IMR-90 (cell line): ENCODE results near the gene ULBP2. TPM values are rescaled to one million over a fixed set of nuclear protein-coding genes. Genes with fewer than 3 reads are reported as not detected.

Experiments
- ATAC-seq: fragments of 200-7000 bp; cut with Tn5 transposase; 2 replicates; pipeline ENCODE4 v1.9.1; 2020; ENCODE audit warnings: low read depth, mild to moderate bottlenecking, moderate library complexity
- BruUV-seq: library from RNA; stranded (reverse); fragments of 400-500 nt; replicated peaks from 2 replicates; lab custom pipeline; 2021; lab: Mats Ljungman, UMichigan
- CTCF ChIA-PET: fragments of 300-600 bp; formaldehyde crosslinking; extraction: SDS; loops from one replicate; lab custom pipeline; 2021; ENCODE audit warnings: antibody characterized with exemption; lab: Yijun Ruan, JAX
- POLR2A ChIA-PET: fragments of 300-600 bp; sonication (Branson Sonifier 250); formaldehyde crosslinking; loops from one replicate; lab custom pipeline; 2022; ENCODE audit warnings: antibody characterized with exemption; ENCODE audit not compliant: unreplicated experiment; lab: Charles Lee
- DNase-seq: peaks from one replicate; pipeline ENCODE4 v3.0.0; 2013
- H2AFZ ChIP-seq: replicated peaks from 2 replicates; pipeline ENCODE3; 2013; ENCODE audit warnings: low read length, mild to moderate bottlenecking; ENCODE audit not compliant: poor library complexity
- H2AK5ac ChIP-seq: 2 replicates; pipeline ENCODE4 v1.6.1; 2013; ENCODE audit warnings: low read depth, low read length, inconsistent platforms
- H2AK9ac ChIP-seq: replicated peaks from 2 replicates; pipeline ENCODE3; 2013; ENCODE audit warnings: mild to moderate bottlenecking, low read depth, low read length, moderate library complexity; ENCODE audit not compliant: poor library complexity
- H2BK120ac ChIP-seq: 2 replicates; pipeline ENCODE4 v1.6.1; 2013; ENCODE audit warnings: low read depth, low read length, inconsistent platforms
- H2BK15ac ChIP-seq: 3 replicates; pipeline ENCODE4 v1.6.1; 2013; ENCODE audit warnings: low read depth, low read length, inconsistent platforms
- H2BK20ac ChIP-seq: 2 replicates; pipeline ENCODE4 v1.6.1; 2013; ENCODE audit warnings: low read depth, mild to moderate bottlenecking, inconsistent platforms, low read length, moderate library complexity
- H2BK5ac ChIP-seq: 2 replicates; pipeline ENCODE4 v1.6.1; 2013; ENCODE audit warnings: mild to moderate bottlenecking, low read depth, low read length, inconsistent platforms; ENCODE audit not compliant: poor library complexity, severe bottlenecking
- H3K14ac ChIP-seq: replicated peaks from 2 replicates; pipeline ENCODE4 v1.6.1; 2013; ENCODE audit warnings: low read depth, low read length, inconsistent platforms
- H3K18ac ChIP-seq: 2 replicates; pipeline ENCODE4 v1.6.1; 2013; ENCODE audit warnings: low read depth, low read length, control low read depth
- H3K23ac ChIP-seq: 2 replicates; pipeline ENCODE4 v1.6.1; 2013; ENCODE audit warnings: low read depth, low read length, inconsistent platforms
- H3K27ac ChIP-seq: 2 replicates; pipeline ENCODE4 v1.5.1; 2013; ENCODE audit warnings: mild to moderate bottlenecking, control low read depth, low read length; ENCODE audit not compliant: insufficient read depth
- H3K27me3 ChIP-seq: 2 replicates; pipeline ENCODE4 v1.6.1; 2013; ENCODE audit warnings: low read length; ENCODE audit not compliant: control insufficient read depth, insufficient read depth
- H3K36me3 ChIP-seq: 2 replicates; pipeline ENCODE4 v1.6.1; 2013; ENCODE audit warnings: low read length, mixed read lengths; ENCODE audit not compliant: control insufficient read depth, insufficient read depth
- H3K4ac ChIP-seq: 2 replicates; pipeline ENCODE4 v1.6.1; 2013; ENCODE audit warnings: low read depth, low read length, inconsistent platforms
- H3K4me1 ChIP-seq: 2 replicates; pipeline ENCODE4 v1.6.1; 2013; ENCODE audit warnings: low read length, mixed read lengths; ENCODE audit not compliant: control insufficient read depth, insufficient read depth
- H3K4me2 ChIP-seq: 2 replicates; pipeline ENCODE4 v1.6.1; 2013; ENCODE audit warnings: low read depth, mild to moderate bottlenecking, control low read depth, low read length, moderate library complexity
- H3K4me3 ChIP-seq: 2 replicates; pipeline ENCODE4 v1.5.1; 2013; ENCODE audit warnings: low read depth, mild to moderate bottlenecking, control low read depth, low read length, moderate library complexity; ENCODE audit not compliant: insufficient read depth
- H3K56ac ChIP-seq: 2 replicates; pipeline ENCODE4 v1.6.1; 2013; ENCODE audit warnings: low read length, inconsistent platforms; ENCODE audit not compliant: insufficient read depth; ENCODE audit errors: extremely low read depth
- H3K79me1 ChIP-seq, 2 experiments: 2 replicates each; pipeline ENCODE4 v1.6.1; 2013; ENCODE audit warnings: low read length in 2 of 2, inconsistent platforms in 1 of 2, low read depth in 1 of 2
- H3K9ac ChIP-seq: 2 replicates; pipeline ENCODE4 v1.6.1; 2013; ENCODE audit warnings: low read depth, low read length, control low read depth
- H3K9me1 ChIP-seq: 2 replicates; pipeline ENCODE4 v1.6.1; 2013; ENCODE audit warnings: low read length, inconsistent platforms; ENCODE audit not compliant: insufficient read depth
- H3K9me3 ChIP-seq: 2 replicates; pipeline ENCODE4 v1.6.1; 2013; ENCODE audit warnings: low read length; ENCODE audit not compliant: control insufficient read depth, insufficient read depth
- H4K20me1 ChIP-seq: 2 replicates; pipeline ENCODE4 v1.6.1; 2013; ENCODE audit warnings: low read length, inconsistent platforms; ENCODE audit not compliant: insufficient read depth
- H4K5ac ChIP-seq: 2 replicates; pipeline ENCODE4 v1.6.1; 2013; ENCODE audit warnings: mild to moderate bottlenecking, low read depth, low read length, control low read depth
- H4K8ac ChIP-seq, 2 experiments: 2 replicates each; pipeline ENCODE4 v1.6.1; 2013; ENCODE audit warnings: low read depth in 2 of 2, low read length in 2 of 2, control low read depth in 1 of 2, inconsistent platforms in 1 of 2
- H4K91ac ChIP-seq: 2 replicates; pipeline ENCODE4 v1.6.1; 2013; ENCODE audit warnings: low read depth, low read length, inconsistent platforms; ENCODE audit not compliant: insufficient read depth
- BHLHE40 ChIP-seq: fragments of 150-350 bp; IDR thresholded peaks from 2 replicates; pipeline ENCODE4 v1.6.1; 2016; ENCODE audit warnings: mild to moderate bottlenecking, low read depth, low read length
- CEBPB ChIP-seq: IDR thresholded peaks from 2 replicates; pipeline ENCODE4 v1.6.1; 2012; ENCODE audit warnings: low read depth, low read length, improper control_type of control experiment
- CHD1 ChIP-seq: IDR thresholded peaks from 2 replicates; pipeline ENCODE4 v1.6.1; 2012; ENCODE audit warnings: low read depth, low read length, improper control_type of control experiment
- FOS ChIP-seq: fragments of 150-350 bp; IDR thresholded peaks from 2 replicates; pipeline ENCODE4 v1.6.1; 2016; ENCODE audit warnings: low read depth, low read length
- MAFK ChIP-seq: IDR thresholded peaks from 2 replicates; pipeline ENCODE4 v1.6.1; 2012; ENCODE audit warnings: low read depth, low read length, improper control_type of control experiment
- MAZ ChIP-seq: IDR thresholded peaks from 2 replicates; pipeline ENCODE4 v1.6.1; 2012; ENCODE audit warnings: low read depth, mild to moderate bottlenecking, low read length, improper control_type of control experiment, moderate library complexity, borderline replicate concordance
- MXI1 ChIP-seq: IDR thresholded peaks from 2 replicates; pipeline ENCODE4 v1.6.1; 2012; ENCODE audit warnings: low read depth, mild to moderate bottlenecking, low read length, moderate library complexity, borderline replicate concordance
- NFE2L2 ChIP-seq: fragments of 150-350 bp; IDR thresholded peaks from 2 replicates; pipeline ENCODE4 v1.6.1; 2016; ENCODE audit warnings: low read depth, mild to moderate bottlenecking, low read length
- POLR2A ChIP-seq: IDR thresholded peaks from 2 replicates; pipeline ENCODE4 v1.6.1; 2012; ENCODE audit warnings: mild to moderate bottlenecking, low read depth, low read length
- RAD21 ChIP-seq: IDR thresholded peaks from 2 replicates; pipeline ENCODE4 v1.6.1; 2012; ENCODE audit warnings: low read length, improper control_type of control experiment
- RCOR1 ChIP-seq: IDR thresholded peaks from 2 replicates; pipeline ENCODE4 v1.6.1; 2012; ENCODE audit warnings: mild to moderate bottlenecking, low read length, improper control_type of control experiment; ENCODE audit not compliant: insufficient replicate concordance
- RFX5 ChIP-seq: IDR thresholded peaks from 2 replicates; pipeline ENCODE4 v1.8.0; 2012; ENCODE audit warnings: low read depth, mild to moderate bottlenecking, low read length, moderate library complexity
- SMC3 ChIP-seq: fragments of 150-350 bp; IDR thresholded peaks from 2 replicates; pipeline ENCODE4 v1.6.1; 2016; ENCODE audit warnings: low read depth, mild to moderate bottlenecking, antibody characterized with exemption, low read length, moderate library complexity
- WGBS, 2 experiments: methylation state at CpG; one replicate each; pipeline versions ENCODE4 v1.1.5 to v1.1.7; 2013; ENCODE audit warnings: missing lambda C conversion rate in 2 of 2; ENCODE audit not compliant: insufficient read length in 1 of 2; ENCODE audit errors: extremely low coverage in 2 of 2; 5-methylcytosine and 5-hydroxymethylcytosine counted together
- dilution Hi-C: fragments of 300-500 bp; cut with HindIII; formaldehyde crosslinking; loops from one replicate; pipeline ENCODE4 v1.14.3; 2018; ENCODE audit warnings: low sequenced_read_pairs; ENCODE audit not compliant: unreplicated experiment
- in situ Hi-C: fragments of 300-500 bp; cut with MboI; formaldehyde crosslinking; loops from 3 replicates; pipeline ENCODE4 v1.14.3; 2019; ENCODE audit warnings: low sequenced_read_pairs, inconsistent platforms, mixed read lengths
- intact Hi-C: fragments of 100-400 bp; cut with micrococcal nuclease; formaldehyde crosslinking; loops from 2 replicates; pipeline ENCODE4 v1.10.0; 2022
- polyA plus RNA-seq, 3 experiments: library from polyadenylated mRNA; depleted of rRNA; stranded (reverse); fragments of >200 nt; gene quantifications; 2 replicates each; pipeline ENCODE4 v1.2.3, GENCODE V29; 2012; ENCODE audit warnings: low replicate concordance in 1 of 3
- total RNA-seq: library from RNA; depleted of rRNA; stranded (reverse); fragments of >200 nt; gene quantifications from 2 replicates; pipeline ENCODE4 v1.2.3, GENCODE V29; 2012
- TF ChIP-seq, protein P1 (sequence below): fragments of 150-350 bp; IDR thresholded peaks from 2 replicates; pipeline ENCODE4 v1.6.1; 2016; ENCODE audit warnings: low read depth, mild to moderate bottlenecking, low read length, moderate library complexity, borderline replicate concordance
- TF ChIP-seq, protein P2 (sequence below): fragments of 150-350 bp; IDR thresholded peaks from 2 replicates; pipeline ENCODE4 v1.6.1; 2017; ENCODE audit warnings: mild to moderate bottlenecking, antibody characterized with exemption, low read length, low read depth
- TF ChIP-seq, protein P3 (sequence below): conservative IDR thresholded peaks from 2 replicates; pipeline ENCODE4 v1.5.1; 2012; ENCODE audit warnings: mild to moderate bottlenecking, low read depth, low read length, improper control_type of control experiment

ULBP2 gene
- total and polyA plus RNA-seq, 2 of the 4 experiments (the other 2 are of a cell fraction): 7.9 to 16.2 TPM

DNA sequence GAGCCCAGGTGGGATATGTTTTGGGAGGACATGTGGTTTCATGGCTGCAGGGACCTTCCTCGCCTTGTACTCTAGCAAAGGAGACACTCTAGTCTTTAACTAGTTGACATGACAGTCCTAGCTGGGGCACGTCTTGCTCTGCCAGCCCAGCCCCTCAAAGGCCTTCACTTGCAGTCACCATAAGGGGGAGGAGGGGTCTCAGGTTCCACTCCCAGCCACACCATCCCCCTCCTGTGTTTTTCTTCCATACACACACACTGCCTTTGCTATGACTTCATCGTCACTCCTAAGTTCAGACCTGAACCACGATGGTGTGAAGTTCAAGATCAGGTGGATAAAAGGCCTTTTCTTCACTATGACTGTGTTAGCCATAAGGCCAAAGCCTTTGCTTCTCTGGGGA is 35.4 kb downstream of the ULBP2 start:
- no TSS peak for BruUV-seq
- no peak for ATAC-seq
- in situ Hi-C loops (no loop called here), intact Hi-C loops (no loop called here), dilution Hi-C loops (no loop called here)
- Histone ChIP-seq H3K23ac (no peak overlapping the region), H3K4ac (no peak overlapping the region), H2AK9ac (no peak overlapping the region), H3K14ac (no peak overlapping the region), H3K79me1 (no peaks in the 10 kb centered on the region), H2BK20ac (no peak overlapping the region), H3K36me3 (no peaks in the 10 kb centered on the region), H2AK5ac (no peak overlapping the region), H3K4me1 (no peaks in the 10 kb centered on the region), H4K5ac (no peak overlapping the region), H3K27me3 (peaks cover 49% of the 10 kb centered on the region), H3K9me3 (no peaks in the 10 kb centered on the region), H3K4me3 (no peak overlapping the region), H4K8ac (no peak overlapping the region), H4K91ac (no peak overlapping the region), H4K20me1 (no peaks in the 10 kb centered on the region), H2BK5ac (no peak overlapping the region), H2BK120ac (no peak overlapping the region), H3K18ac (no peak overlapping the region), H3K9ac (no peak overlapping the region), H3K56ac (no peak overlapping the region), H3K9me1 (no peaks in the 10 kb centered on the region), H2AFZ (no peak overlapping the region), H3K4me2 (no peak overlapping the region), H3K27ac (no peak overlapping the region), H2BK15ac (no peak overlapping the region)
- no peak for DNase-seq
- no peak for TF ChIP-seq FOS
- no peak for TF ChIP-seq RFX5
- TF ChIP-seq RAD21: no peak
- TF ChIP-seq CEBPB: no peak
- TF ChIP-seq, protein P1, sequence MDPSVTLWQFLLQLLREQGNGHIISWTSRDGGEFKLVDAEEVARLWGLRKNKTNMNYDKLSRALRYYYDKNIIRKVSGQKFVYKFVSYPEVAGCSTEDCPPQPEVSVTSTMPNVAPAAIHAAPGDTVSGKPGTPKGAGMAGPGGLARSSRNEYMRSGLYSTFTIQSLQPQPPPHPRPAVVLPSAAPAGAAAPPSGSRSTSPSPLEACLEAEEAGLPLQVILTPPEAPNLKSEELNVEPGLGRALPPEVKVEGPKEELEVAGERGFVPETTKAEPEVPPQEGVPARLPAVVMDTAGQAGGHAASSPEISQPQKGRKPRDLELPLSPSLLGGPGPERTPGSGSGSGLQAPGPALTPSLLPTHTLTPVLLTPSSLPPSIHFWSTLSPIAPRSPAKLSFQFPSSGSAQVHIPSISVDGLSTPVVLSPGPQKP: no peak
- TF ChIP-seq MXI1: no peak
- TF ChIP-seq, protein P2, sequence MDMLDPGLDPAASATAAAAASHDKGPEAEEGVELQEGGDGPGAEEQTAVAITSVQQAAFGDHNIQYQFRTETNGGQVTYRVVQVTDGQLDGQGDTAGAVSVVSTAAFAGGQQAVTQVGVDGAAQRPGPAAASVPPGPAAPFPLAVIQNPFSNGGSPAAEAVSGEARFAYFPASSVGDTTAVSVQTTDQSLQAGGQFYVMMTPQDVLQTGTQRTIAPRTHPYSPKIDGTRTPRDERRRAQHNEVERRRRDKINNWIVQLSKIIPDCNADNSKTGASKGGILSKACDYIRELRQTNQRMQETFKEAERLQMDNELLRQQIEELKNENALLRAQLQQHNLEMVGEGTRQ: no peak
- TF ChIP-seq BHLHE40: no peak
- no peak for TF ChIP-seq CHD1
- no peak for TF ChIP-seq SMC3
- no peak for TF ChIP-seq MAZ
- TF ChIP-seq, protein P3, sequence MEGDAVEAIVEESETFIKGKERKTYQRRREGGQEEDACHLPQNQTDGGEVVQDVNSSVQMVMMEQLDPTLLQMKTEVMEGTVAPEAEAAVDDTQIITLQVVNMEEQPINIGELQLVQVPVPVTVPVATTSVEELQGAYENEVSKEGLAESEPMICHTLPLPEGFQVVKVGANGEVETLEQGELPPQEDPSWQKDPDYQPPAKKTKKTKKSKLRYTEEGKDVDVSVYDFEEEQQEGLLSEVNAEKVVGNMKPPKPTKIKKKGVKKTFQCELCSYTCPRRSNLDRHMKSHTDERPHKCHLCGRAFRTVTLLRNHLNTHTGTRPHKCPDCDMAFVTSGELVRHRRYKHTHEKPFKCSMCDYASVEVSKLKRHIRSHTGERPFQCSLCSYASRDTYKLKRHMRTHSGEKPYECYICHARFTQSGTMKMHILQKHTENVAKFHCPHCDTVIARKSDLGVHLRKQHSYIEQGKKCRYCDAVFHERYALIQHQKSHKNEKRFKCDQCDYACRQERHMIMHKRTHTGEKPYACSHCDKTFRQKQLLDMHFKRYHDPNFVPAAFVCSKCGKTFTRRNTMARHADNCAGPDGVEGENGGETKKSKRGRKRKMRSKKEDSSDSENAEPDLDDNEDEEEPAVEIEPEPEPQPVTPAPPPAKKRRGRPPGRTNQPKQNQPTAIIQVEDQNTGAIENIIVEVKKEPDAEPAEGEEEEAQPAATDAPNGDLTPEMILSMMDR: no peak
- TF ChIP-seq MAFK: no peak
- no peak for TF ChIP-seq RCOR1
- TF ChIP-seq NFE2L2: no peak
- TF ChIP-seq POLR2A: no peak
- ChIA-PET POLR2A (no interaction called here), CTCF (no interaction called here)
- no CpG with 5 or more reads among the region's 4 CpGs for WGBS, 2 experiments
